CD14-positive monocyte (primary cell): ENCODE measurements around the gene DMWD. TPM values are rescaled to one million over a fixed set of nuclear protein-coding genes. Genes with fewer than 3 reads are reported as not detected.

Experiments used
- DNase-seq, 3 donors: peaks; one replicate each; pipeline ENCODE4 v3.0.0-alpha.2; 2011 to 2022
- H2AFZ ChIP-seq: 2 replicates; pipeline ENCODE4 v1.6.0; 2012; ENCODE audit warnings: mild to moderate bottlenecking, low read depth, low read length, inconsistent platforms; ENCODE audit not compliant: insufficient read depth, poor library complexity, severe bottlenecking
- H3K27ac ChIP-seq, 2 donors: 1 replicate in 1 of 2; 2 replicates in 1 of 2; pipeline ENCODE4 v1.5.1; 2012 to 2013; ENCODE audit warnings: low read length in 2 of 2, control low read depth in 1 of 2, inconsistent platforms in 1 of 2, low read depth in 1 of 2, mild to moderate bottlenecking in 1 of 2
- H3K27me3 ChIP-seq, 2 donors: one replicate each; pipeline versions ENCODE4 v1.6.0 to v1.6.1; 2011 to 2013; ENCODE audit warnings: low read length in 2 of 2; ENCODE audit not compliant: control insufficient read depth in 2 of 2, insufficient read depth in 2 of 2
- H3K36me3 ChIP-seq, 2 donors: replicated peaks in 1 of 2; 1 replicate in 1 of 2; 2 replicates in 1 of 2; pipeline versions ENCODE4 v1.5.1 to v1.6.1; 2012 to 2013; ENCODE audit warnings: low read length in 2 of 2, control low read depth in 1 of 2, inconsistent platforms in 1 of 2, mild to moderate bottlenecking in 1 of 2; ENCODE audit not compliant: insufficient read depth in 2 of 2, control insufficient read depth in 1 of 2
- H3K4me1 ChIP-seq, 2 donors: 1 replicate in 1 of 2; 2 replicates in 1 of 2; pipeline versions ENCODE4 v1.5.1 to v1.6.1; 2012 to 2013; ENCODE audit warnings: low read length in 2 of 2, control low read depth in 1 of 2, inconsistent platforms in 1 of 2, mild to moderate bottlenecking in 1 of 2, moderate library complexity in 1 of 2; ENCODE audit not compliant: insufficient read depth in 2 of 2, control insufficient read depth in 1 of 2
- H3K4me2 ChIP-seq: replicated peaks from 2 replicates; pipeline ENCODE3; 2012; ENCODE audit warnings: low read length, moderate library complexity, mild to moderate bottlenecking; ENCODE audit not compliant: poor library complexity, severe bottlenecking; ENCODE audit errors: extremely low read depth
- H3K4me3 ChIP-seq, 3 experiments: fragments of 200-600 bp in 1 of 3; sonication (generic) in 1 of 3; replicated peaks in 1 of 3; 1 replicate in 2 of 3; 2 replicates in 1 of 3; pipeline ENCODE4 v1.5.1; 2011 to 2013; ENCODE audit warnings: low read length in 3 of 3, mild to moderate bottlenecking in 3 of 3, control low read depth in 2 of 3, low read depth in 2 of 3, inconsistent platforms in 1 of 3, moderate library complexity in 1 of 3
- H3K79me2 ChIP-seq: 2 replicates; pipeline ENCODE4 v1.6.0; 2012; ENCODE audit warnings: mild to moderate bottlenecking, control low read depth, inconsistent platforms, low read length, moderate library complexity; ENCODE audit not compliant: insufficient read depth
- H3K9ac ChIP-seq: 2 replicates; pipeline ENCODE4 v1.6.0; 2017; ENCODE audit warnings: low read length, mild to moderate bottlenecking; ENCODE audit not compliant: insufficient read depth, poor library complexity, severe bottlenecking
- H3K9me3 ChIP-seq, 2 donors: replicated peaks in 1 of 2; 1 replicate in 1 of 2; 2 replicates in 1 of 2; pipeline versions ENCODE4 v1.5.1 to v1.6.1; 2012 to 2013; ENCODE audit warnings: low read length in 2 of 2, control low read depth in 1 of 2; ENCODE audit not compliant: control insufficient read depth in 1 of 2, insufficient read depth in 1 of 2
- H4K20me1 ChIP-seq: 2 replicates; pipeline ENCODE4 v1.6.0; 2012; ENCODE audit warnings: mild to moderate bottlenecking, low read length, control low read depth, moderate library complexity; ENCODE audit not compliant: insufficient read depth
- H3K27ac Mint-ChIP-seq, 7 donors: one replicate each; pipeline ENCODE4 v1.8.0; 2020; ENCODE audit warnings: mild to moderate bottlenecking in 7 of 7, mixed read lengths in 7 of 7, moderate library complexity in 6 of 7, inconsistent platforms in 2 of 7
- H3K27me3 Mint-ChIP-seq, 3 donors: one replicate each; pipeline ENCODE4 v1.8.0; 2021 to 2022; ENCODE audit warnings: low read depth in 3 of 3, mild to moderate bottlenecking in 3 of 3, mixed read lengths in 3 of 3, moderate library complexity in 3 of 3, inconsistent platforms in 1 of 3
- H3K36me3 Mint-ChIP-seq, 2 donors: one replicate each; pipeline ENCODE4 v1.8.0; 2020; ENCODE audit warnings: mixed read lengths in 2 of 2, inconsistent platforms in 1 of 2, mild to moderate bottlenecking in 1 of 2
- H3K4me1 Mint-ChIP-seq: one replicate; pipeline ENCODE4 v1.8.0; 2020; ENCODE audit warnings: mild to moderate bottlenecking, mixed read lengths
- H3K4me3 Mint-ChIP-seq, 2 donors: one replicate each; pipeline ENCODE4 v1.8.0; 2020; ENCODE audit warnings: mild to moderate bottlenecking in 2 of 2, mixed read lengths in 2 of 2, moderate library complexity in 1 of 2
- H3K9me3 Mint-ChIP-seq, 7 donors: one replicate each; pipeline ENCODE4 v1.8.0; 2020 to 2022; ENCODE audit warnings: mixed read lengths in 7 of 7, mild to moderate bottlenecking in 6 of 7, moderate library complexity in 6 of 7, inconsistent platforms in 2 of 7
- WGBS: methylation state at CpG from one replicate; pipeline ENCODE4 v1.1.5; 2013; ENCODE audit warnings: missing lambda C conversion rate; ENCODE audit not compliant: insufficient coverage; 5-methylcytosine and 5-hydroxymethylcytosine counted together
- intact Hi-C, 2 donors: fragments of 100-400 bp; cut with micrococcal nuclease; formaldehyde crosslinking; loops; one replicate each; pipeline versions ENCODE4 v1.15.0 to v1.15.1; 2023
- polyA plus RNA-seq, 3 donors: library from polyadenylated mRNA; depleted of rRNA in 1 of 3; unstranded in 2 of 3; stranded (reverse) in 1 of 3; fragments of 300-500 nt in 2 of 3; fragments of >200 nt in 1 of 3; fragmentation: Illumina TruSeq in 2 of 3; gene quantifications; 1 replicate in 2 of 3; 2 replicates in 1 of 3; pipeline ENCODE4 v1.2.3, GENCODE V29; 2012 to 2021
- TF ChIP-seq, protein P1 (sequence below): fragments of 200-600 bp; IDR thresholded peaks from one replicate; pipeline ENCODE4 v1.8.0; 2022; ENCODE audit warnings: antibody characterized with exemption, mild to moderate bottlenecking

The DMWD gene
- polyA plus RNA-seq, 3 donors: 1.5 to 3.4 (median 2.4) TPM

GRCh38 chr19:45793876-45794275, 1.2 kb upstream of the DMWD start:
- peaks cover 6 to 16% of the 10 kb centered on the region in 2 donors for H3K9me3 ChIP-seq
- H4K20me1 ChIP-seq: peaks cover 57% of the 10 kb centered on the region
- H3K27ac Mint-ChIP-seq: peak overlapping the region in 3 of 7 donors; percentile 8 to 83 (median 75)
- H3K4me1 ChIP-seq: peaks cover 35 to 41% of the 10 kb centered on the region in 2 donors
- H3K27me3 Mint-ChIP-seq: peaks cover 85 to 91% (median 91%) of the 10 kb centered on the region in 3 donors
- no peak overlapping the region for H3K4me3 ChIP-seq
- peaks cover 53 to 77% of the 10 kb centered on the region in 2 donors for H3K27me3 ChIP-seq
- no peaks in the 10 kb centered on the region for H3K79me2 ChIP-seq
- peak overlapping the region in 1 of 2 donors; percentile 94 for H3K4me3 Mint-ChIP-seq
- WGBS: 16% methylated on average over 4 of the region's 6 CpGs
- H2AFZ ChIP-seq: no peak overlapping the region
- H3K36me3 ChIP-seq: no peaks in the 10 kb centered on the region
- intact Hi-C loops: no loop called here
- peaks cover 14 to 19% of the 10 kb centered on the region in 2 donors for H3K36me3 Mint-ChIP-seq
- DNase-seq: peak in 1 of 3 donors; percentile 33
- H3K9me3 Mint-ChIP-seq: peaks cover 6 to 55% (median 32%) of the 10 kb centered on the region in 7 donors
- no peak overlapping the region for H3K9ac ChIP-seq
- H3K27ac ChIP-seq: no peak overlapping the region
- no peak overlapping the region for H3K4me2 ChIP-seq
- TF ChIP-seq, protein P1, sequence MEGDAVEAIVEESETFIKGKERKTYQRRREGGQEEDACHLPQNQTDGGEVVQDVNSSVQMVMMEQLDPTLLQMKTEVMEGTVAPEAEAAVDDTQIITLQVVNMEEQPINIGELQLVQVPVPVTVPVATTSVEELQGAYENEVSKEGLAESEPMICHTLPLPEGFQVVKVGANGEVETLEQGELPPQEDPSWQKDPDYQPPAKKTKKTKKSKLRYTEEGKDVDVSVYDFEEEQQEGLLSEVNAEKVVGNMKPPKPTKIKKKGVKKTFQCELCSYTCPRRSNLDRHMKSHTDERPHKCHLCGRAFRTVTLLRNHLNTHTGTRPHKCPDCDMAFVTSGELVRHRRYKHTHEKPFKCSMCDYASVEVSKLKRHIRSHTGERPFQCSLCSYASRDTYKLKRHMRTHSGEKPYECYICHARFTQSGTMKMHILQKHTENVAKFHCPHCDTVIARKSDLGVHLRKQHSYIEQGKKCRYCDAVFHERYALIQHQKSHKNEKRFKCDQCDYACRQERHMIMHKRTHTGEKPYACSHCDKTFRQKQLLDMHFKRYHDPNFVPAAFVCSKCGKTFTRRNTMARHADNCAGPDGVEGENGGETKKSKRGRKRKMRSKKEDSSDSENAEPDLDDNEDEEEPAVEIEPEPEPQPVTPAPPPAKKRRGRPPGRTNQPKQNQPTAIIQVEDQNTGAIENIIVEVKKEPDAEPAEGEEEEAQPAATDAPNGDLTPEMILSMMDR: no peak
- peaks cover 34% of the 10 kb centered on the region for H3K4me1 Mint-ChIP-seq

DNA sequence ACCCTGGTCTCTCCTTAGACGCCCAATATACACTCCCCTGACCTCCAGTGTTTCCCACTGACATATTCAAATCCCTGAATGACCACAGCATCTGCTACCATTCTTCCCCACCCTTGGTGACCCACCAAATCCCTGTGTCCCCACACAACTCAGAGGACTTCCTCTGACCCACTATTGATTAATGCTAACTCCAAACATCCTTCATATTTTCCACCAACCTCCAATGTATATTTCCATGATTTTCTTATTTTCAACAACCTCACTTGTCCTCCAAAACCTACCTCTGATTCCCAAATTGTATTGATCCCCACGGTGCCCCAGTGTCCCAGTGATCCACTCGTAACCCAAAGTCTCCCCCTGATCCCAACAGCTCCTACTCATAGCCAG, 526 bp upstream of the DMWD start:
- Mint-ChIP-seq H3K4me3 (peak overlapping the region; percentile 65 to 94), H3K4me1 (peaks cover 33% of the 10 kb centered on the region), H3K36me3 (peaks cover 20 to 24% of the 10 kb centered on the region in 2 donors), H3K27ac (peak overlapping the region in 3 of 7 donors; percentile 60 to 80 (median 79)), H3K27me3 (peaks cover 85 to 91% (median 91%) of the 10 kb centered on the region in 3 donors), H3K9me3 (peaks cover 6 to 54% (median 28%) of the 10 kb centered on the region in 7 donors)
- Histone ChIP-seq H3K9me3 (peaks cover 6 to 22% of the 10 kb centered on the region in 2 donors), H3K79me2 (no peaks in the 10 kb centered on the region), H3K27me3 (peaks cover 60 to 80% of the 10 kb centered on the region in 2 donors), H3K36me3 (no peaks in the 10 kb centered on the region), H3K9ac (no peak overlapping the region), H3K4me3 (peak overlapping the region in 1 of 3 experiments; percentile 35), H4K20me1 (peaks cover 64% of the 10 kb centered on the region), H2AFZ (no peak overlapping the region), H3K27ac (no peak overlapping the region), H3K4me1 (peaks cover 35 to 41% of the 10 kb centered on the region in 2 donors), H3K4me2 (peak overlapping the region; percentile 70)
- WGBS: 50% methylated on average over 3 of the region's 3 CpGs
- TF ChIP-seq, protein P1: no peak
- intact Hi-C loops: no loop called here
- DNase-seq: no peak
